ENCODE data around the gene RRP8.

DNA sequence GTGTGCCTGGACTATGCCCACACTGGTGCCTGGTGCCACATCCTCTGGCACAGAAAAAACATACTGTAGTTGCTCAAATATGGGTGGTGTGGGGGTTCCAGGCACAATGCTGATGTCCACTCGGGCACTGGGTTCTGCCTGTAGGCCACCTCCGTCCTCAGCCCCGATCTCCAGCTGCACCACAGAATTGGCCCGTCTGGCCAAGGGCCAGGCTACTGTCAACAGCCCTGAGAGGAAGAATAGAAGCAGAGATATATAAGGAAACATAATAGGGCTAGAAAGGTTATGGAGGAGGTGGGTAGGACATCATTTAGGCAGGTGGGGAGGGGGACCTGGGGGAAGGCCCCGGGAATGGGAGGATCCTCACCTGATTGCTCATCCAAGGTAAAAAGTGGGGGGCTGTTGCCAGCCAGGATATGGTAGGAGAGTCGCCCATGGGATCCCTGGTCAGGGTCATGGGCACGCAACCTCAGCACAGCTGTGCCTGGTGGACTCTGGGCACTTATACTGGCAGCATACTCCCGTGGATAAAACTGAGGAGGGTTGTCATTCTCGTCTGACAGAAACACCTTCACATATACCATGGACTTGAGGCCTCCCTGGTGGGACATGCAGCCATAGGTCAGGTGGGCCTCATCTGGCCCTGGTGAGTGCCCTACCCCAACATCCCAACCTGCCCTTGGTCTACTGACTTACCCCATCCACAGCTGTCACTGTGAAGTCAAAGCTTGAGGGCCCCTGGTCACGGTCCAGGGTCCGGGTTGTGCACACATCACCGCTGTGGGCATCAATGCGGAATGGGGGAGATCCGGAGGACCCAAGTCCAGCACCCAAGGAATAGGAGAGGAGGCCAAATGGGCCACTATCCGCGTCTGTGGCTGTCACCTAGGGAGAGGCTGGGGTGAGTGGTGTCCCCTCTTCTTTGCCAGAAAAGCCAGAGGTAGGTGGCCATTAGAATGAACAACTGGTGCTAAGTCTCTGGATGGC is 30.3 kb upstream of the RRP8 start:
- TF ChIP-seq, protein P1, sequence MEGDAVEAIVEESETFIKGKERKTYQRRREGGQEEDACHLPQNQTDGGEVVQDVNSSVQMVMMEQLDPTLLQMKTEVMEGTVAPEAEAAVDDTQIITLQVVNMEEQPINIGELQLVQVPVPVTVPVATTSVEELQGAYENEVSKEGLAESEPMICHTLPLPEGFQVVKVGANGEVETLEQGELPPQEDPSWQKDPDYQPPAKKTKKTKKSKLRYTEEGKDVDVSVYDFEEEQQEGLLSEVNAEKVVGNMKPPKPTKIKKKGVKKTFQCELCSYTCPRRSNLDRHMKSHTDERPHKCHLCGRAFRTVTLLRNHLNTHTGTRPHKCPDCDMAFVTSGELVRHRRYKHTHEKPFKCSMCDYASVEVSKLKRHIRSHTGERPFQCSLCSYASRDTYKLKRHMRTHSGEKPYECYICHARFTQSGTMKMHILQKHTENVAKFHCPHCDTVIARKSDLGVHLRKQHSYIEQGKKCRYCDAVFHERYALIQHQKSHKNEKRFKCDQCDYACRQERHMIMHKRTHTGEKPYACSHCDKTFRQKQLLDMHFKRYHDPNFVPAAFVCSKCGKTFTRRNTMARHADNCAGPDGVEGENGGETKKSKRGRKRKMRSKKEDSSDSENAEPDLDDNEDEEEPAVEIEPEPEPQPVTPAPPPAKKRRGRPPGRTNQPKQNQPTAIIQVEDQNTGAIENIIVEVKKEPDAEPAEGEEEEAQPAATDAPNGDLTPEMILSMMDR (conservative IDR thresholded peaks at IDR 0.05; ENCODE audit: low read depth, low read length), result no peak
- TF ChIP-seq EZH2 (IDR thresholded peaks at IDR 0.05; ENCODE audit: low read length, unreplicated experiment) (no peak), EZH2phosphoT487 (IDR thresholded peaks at IDR 0.05; ENCODE audit: borderline replicate concordance, low read length) (no peak)
